ENCODE results near the gene GAS6.

Gene GAS6

GRCh38 chr13:113784645-113785024, 79.2 kb downstream of the GAS6 start:
- no peak for TF ChIP-seq TCF4 (CRISPR knock-in tag; IDR thresholded peaks at IDR 0.05; ENCODE audit: borderline replicate concordance)
- no peak for TF ChIP-seq RARB (CRISPR knock-in tag; IDR thresholded peaks at IDR 0.05)
- TF ChIP-seq PATZ1 (CRISPR knock-in tag; IDR thresholded peaks at IDR 0.05; ENCODE audit: borderline replicate concordance), result no peak
- no peak for TF ChIP-seq ISL1 (CRISPR knock-in tag; IDR thresholded peaks at IDR 0.05)
- TF ChIP-seq, protein P1, sequence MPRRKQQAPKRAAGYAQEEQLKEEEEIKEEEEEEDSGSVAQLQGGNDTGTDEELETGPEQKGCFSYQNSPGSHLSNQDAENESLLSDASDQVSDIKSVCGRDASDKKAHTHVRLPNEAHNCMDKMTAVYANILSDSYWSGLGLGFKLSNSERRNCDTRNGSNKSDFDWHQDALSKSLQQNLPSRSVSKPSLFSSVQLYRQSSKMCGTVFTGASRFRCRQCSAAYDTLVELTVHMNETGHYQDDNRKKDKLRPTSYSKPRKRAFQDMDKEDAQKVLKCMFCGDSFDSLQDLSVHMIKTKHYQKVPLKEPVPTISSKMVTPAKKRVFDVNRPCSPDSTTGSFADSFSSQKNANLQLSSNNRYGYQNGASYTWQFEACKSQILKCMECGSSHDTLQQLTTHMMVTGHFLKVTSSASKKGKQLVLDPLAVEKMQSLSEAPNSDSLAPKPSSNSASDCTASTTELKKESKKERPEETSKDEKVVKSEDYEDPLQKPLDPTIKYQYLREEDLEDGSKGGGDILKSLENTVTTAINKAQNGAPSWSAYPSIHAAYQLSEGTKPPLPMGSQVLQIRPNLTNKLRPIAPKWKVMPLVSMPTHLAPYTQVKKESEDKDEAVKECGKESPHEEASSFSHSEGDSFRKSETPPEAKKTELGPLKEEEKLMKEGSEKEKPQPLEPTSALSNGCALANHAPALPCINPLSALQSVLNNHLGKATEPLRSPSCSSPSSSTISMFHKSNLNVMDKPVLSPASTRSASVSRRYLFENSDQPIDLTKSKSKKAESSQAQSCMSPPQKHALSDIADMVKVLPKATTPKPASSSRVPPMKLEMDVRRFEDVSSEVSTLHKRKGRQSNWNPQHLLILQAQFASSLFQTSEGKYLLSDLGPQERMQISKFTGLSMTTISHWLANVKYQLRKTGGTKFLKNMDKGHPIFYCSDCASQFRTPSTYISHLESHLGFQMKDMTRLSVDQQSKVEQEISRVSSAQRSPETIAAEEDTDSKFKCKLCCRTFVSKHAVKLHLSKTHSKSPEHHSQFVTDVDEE (CRISPR knock-in tag; IDR thresholded peaks at IDR 0.05), result no peak
- no peak for TF ChIP-seq TOX (CRISPR knock-in tag; IDR thresholded peaks at IDR 0.05; ENCODE audit: borderline replicate concordance)
- no peak for TF ChIP-seq ZNF70 (CRISPR knock-in tag; IDR thresholded peaks at IDR 0.05)
- no peak for TF ChIP-seq ZC3H10 (CRISPR knock-in tag; IDR thresholded peaks at IDR 0.05)
- TF ChIP-seq ZFP30 (CRISPR knock-in tag; IDR thresholded peaks at IDR 0.05), result no peak
- no peak for TF ChIP-seq ZFP3 (CRISPR knock-in tag; IDR thresholded peaks at IDR 0.05)
- no peak for TF ChIP-seq SNAI2 (CRISPR knock-in tag; IDR thresholded peaks at IDR 0.05)
- TF ChIP-seq, protein P2, sequence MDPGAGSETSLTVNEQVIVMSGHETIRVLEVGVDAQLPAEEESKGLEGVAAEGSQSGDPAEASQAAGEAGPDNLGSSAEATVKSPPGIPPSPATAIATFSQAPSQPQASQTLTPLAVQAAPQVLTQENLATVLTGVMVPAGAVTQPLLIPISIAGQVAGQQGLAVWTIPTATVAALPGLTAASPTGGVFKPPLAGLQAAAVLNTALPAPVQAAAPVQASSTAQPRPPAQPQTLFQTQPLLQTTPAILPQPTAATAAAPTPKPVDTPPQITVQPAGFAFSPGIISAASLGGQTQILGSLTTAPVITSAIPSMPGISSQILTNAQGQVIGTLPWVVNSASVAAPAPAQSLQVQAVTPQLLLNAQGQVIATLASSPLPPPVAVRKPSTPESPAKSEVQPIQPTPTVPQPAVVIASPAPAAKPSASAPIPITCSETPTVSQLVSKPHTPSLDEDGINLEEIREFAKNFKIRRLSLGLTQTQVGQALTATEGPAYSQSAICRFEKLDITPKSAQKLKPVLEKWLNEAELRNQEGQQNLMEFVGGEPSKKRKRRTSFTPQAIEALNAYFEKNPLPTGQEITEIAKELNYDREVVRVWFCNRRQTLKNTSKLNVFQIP (CRISPR knock-in tag; IDR thresholded peaks at IDR 0.05; ENCODE audit: borderline replicate concordance, low read depth), result no peak
- TF ChIP-seq GLIS3 (CRISPR knock-in tag; IDR thresholded peaks at IDR 0.05), result no peak
- TF ChIP-seq ZNF565 (CRISPR knock-in tag; conservative IDR thresholded peaks at IDR 0.05; ENCODE audit: low read depth), result no peak
- no peak for TF ChIP-seq CSRNP3 (CRISPR knock-in tag; IDR thresholded peaks at IDR 0.05)
- TF ChIP-seq PPARA (CRISPR knock-in tag; IDR thresholded peaks at IDR 0.05; ENCODE audit: borderline replicate concordance), result no peak
- ATAC-seq, result no peak

GRCh38 chr13:113783966-113784644, 79.8 kb downstream of the GAS6 start:
- no peak for ATAC-seq
- TF ChIP-seq SNAI2 (CRISPR knock-in tag; IDR thresholded peaks at IDR 0.05) (no peak), RARB (CRISPR knock-in tag; IDR thresholded peaks at IDR 0.05) (no peak), CSDC2 (CRISPR knock-in tag; IDR thresholded peaks at IDR 0.05) (no peak), ZC3H10 (CRISPR knock-in tag; IDR thresholded peaks at IDR 0.05) (no peak), CREB5 (CRISPR knock-in tag; IDR thresholded peaks at IDR 0.05; ENCODE audit: low read depth) (no peak), OSR1 (CRISPR knock-in tag; IDR thresholded peaks at IDR 0.05) (no peak), BACH2 (CRISPR knock-in tag; IDR thresholded peaks at IDR 0.05; ENCODE audit: borderline replicate concordance) (no peak), ZFP3 (CRISPR knock-in tag; IDR thresholded peaks at IDR 0.05) (no peak), ESRRG (CRISPR knock-in tag; IDR thresholded peaks at IDR 0.05) (no peak), PPARA (CRISPR knock-in tag; IDR thresholded peaks at IDR 0.05; ENCODE audit: borderline replicate concordance) (no peak), GLIS3 (CRISPR knock-in tag; IDR thresholded peaks at IDR 0.05) (no peak), TOX (CRISPR knock-in tag; IDR thresholded peaks at IDR 0.05; ENCODE audit: borderline replicate concordance) (no peak), ISL1 (CRISPR knock-in tag; IDR thresholded peaks at IDR 0.05) (no peak), PATZ1 (CRISPR knock-in tag; IDR thresholded peaks at IDR 0.05; ENCODE audit: borderline replicate concordance) (no peak), TCF4 (CRISPR knock-in tag; IDR thresholded peaks at IDR 0.05; ENCODE audit: borderline replicate concordance) (no peak)
- TF ChIP-seq, protein P2 (CRISPR knock-in tag; IDR thresholded peaks at IDR 0.05; ENCODE audit: borderline replicate concordance, low read depth), result no peak

Measured in SK-N-SH treated with all-trans-retinoic acid at 6 μM for 48 hours (cell line).